HepG2 (cell line): Measurements from ENCODE around the gene CD44. TPM values are rescaled to one million over a fixed set of nuclear protein-coding genes. Genes with fewer than 3 reads are reported as not detected.

ENCODE experiments used
- ATAC-seq: fragments of 200-7000 bp; cut with Tn5 transposase; 3 replicates; pipeline ENCODE4 v1.9.1; 2020; ENCODE audit warnings: mild to moderate bottlenecking, moderate library complexity
- BruUV-seq: library from RNA; stranded (reverse); fragments of 400-500 nt; replicated peaks from 2 replicates; lab custom pipeline; 2021; lab: Mats Ljungman, UMichigan
- CTCF ChIA-PET: fragments of 300-600 bp; formaldehyde crosslinking; extraction: SDS; loops from one replicate; lab custom pipeline; 2021; ENCODE audit warnings: low total read pairs, inconsistent platforms, low intra/inter-chr PET ratio; lab: Yijun Ruan, JAX
- POLR2A ChIA-PET: fragments of 350-600 bp; sonication (Branson Sonifier 250); formaldehyde crosslinking; loops from one replicate; lab custom pipeline; 2020; ENCODE audit warnings: antibody characterized with exemption, inconsistent platforms; lab: Yijun Ruan, JAX
- DNase-seq: peaks from one replicate; pipeline ENCODE4 v3.0.0-alpha.2; 2015; ENCODE audit warnings: low spot score
- FAIRE-seq: peaks from 3 replicates; lab custom pipeline; 2011; peaks lifted over from hg19 to GRCh38; lab: Jason Lieb, UNC
- H2AFZ ChIP-seq: one replicate; pipeline ENCODE4 v1.6.1; 2011; ENCODE audit warnings: low read length, inconsistent platforms
- H3K27ac ChIP-seq: fragments of 300-600 bp; 3 replicates; pipeline ENCODE4 v1.8.0; 2011; ENCODE audit warnings: mixed run types, mild to moderate bottlenecking, mixed read lengths, low read length, inconsistent platforms; ENCODE audit not compliant: insufficient read depth; ENCODE audit errors: extremely low read length
- H3K27me3 ChIP-seq, 2 experiments: fragments of 200-600 bp in 1 of 2; 2 replicates in 1 of 2; 3 replicates in 1 of 2; pipeline versions ENCODE4 v1.6.0 to v1.8.0; 2011; ENCODE audit warnings: low read length in 2 of 2, mild to moderate bottlenecking in 2 of 2, moderate library complexity in 2 of 2, inconsistent platforms in 1 of 2; ENCODE audit not compliant: insufficient read depth in 2 of 2, control insufficient read depth in 1 of 2
- H3K36me3 ChIP-seq, 2 experiments: fragments of 200-600 bp in 1 of 2; replicated peaks in 1 of 2; 2 replicates in 1 of 2; 3 replicates in 1 of 2; pipeline versions ENCODE4 v1.5.1 to v1.8.0; 2011; ENCODE audit warnings: low read length in 2 of 2, inconsistent platforms in 1 of 2; ENCODE audit not compliant: insufficient read depth in 2 of 2, control insufficient read depth in 1 of 2
- H3K4me1 ChIP-seq: 2 replicates; pipeline ENCODE4 v1.5.1; 2012; ENCODE audit warnings: low read length, inconsistent platforms; ENCODE audit not compliant: insufficient read depth
- H3K4me2 ChIP-seq: 2 replicates; pipeline ENCODE4 v1.6.0; 2011; ENCODE audit warnings: low read depth, low read length, inconsistent platforms
- H3K4me3 ChIP-seq, 3 experiments: fragments of 200-600 bp in 1 of 3; sonication (generic), shearing (Covaris generic) in 1 of 3; replicated peaks in 1 of 3; 2 replicates each; pipeline ENCODE4 v1.5.1; 2011 to 2016; ENCODE audit warnings: low read length in 3 of 3, inconsistent platforms in 2 of 3, low read depth in 2 of 3, mild to moderate bottlenecking in 2 of 3, control low read depth in 1 of 3, mixed read lengths in 1 of 3; ENCODE audit not compliant: insufficient read depth in 1 of 3
- H3K79me2 ChIP-seq: one replicate; pipeline ENCODE4 v1.6.1; 2011; ENCODE audit warnings: low read length, inconsistent platforms; ENCODE audit not compliant: insufficient read depth
- H3K9ac ChIP-seq: 2 replicates; pipeline ENCODE4 v1.6.0; 2011; ENCODE audit warnings: mild to moderate bottlenecking, low read depth, low read length, inconsistent platforms; ENCODE audit not compliant: insufficient read depth
- H3K9me3 ChIP-seq: 2 replicates; pipeline ENCODE4 v1.5.1; 2012; ENCODE audit warnings: mild to moderate bottlenecking, low read length
- H4K20me1 ChIP-seq: 2 replicates; pipeline ENCODE4 v1.6.0; 2011; ENCODE audit warnings: inconsistent platforms, mild to moderate bottlenecking, low read length, moderate library complexity; ENCODE audit not compliant: insufficient read depth
- CENPT ChIP-seq: sonication (generic); formaldehyde crosslinking; IDR thresholded peaks from 2 replicates; pipeline ENCODE4 v1.8.0; 2022; ENCODE audit warnings: low read depth, mild to moderate bottlenecking, moderate library complexity, missing genetic modification reagents
- CENPX ChIP-seq: sonication (generic); formaldehyde crosslinking; IDR thresholded peaks from 2 replicates; pipeline ENCODE4 v1.9.0; 2021; ENCODE audit warnings: mild to moderate bottlenecking, missing genetic modification reagents, moderate library complexity
- FOSL2 ChIP-seq: sonication (generic); formaldehyde crosslinking; IDR thresholded peaks from 2 replicates; pipeline ENCODE4 v1.4.0; 2020; ENCODE audit warnings: missing genetic modification reagents
- MTF1 ChIP-seq: sonication (generic); formaldehyde crosslinking; IDR thresholded peaks from 2 replicates; pipeline ENCODE4 v1.5.0; 2020; ENCODE audit warnings: missing genetic modification reagents
- PHF20 ChIP-seq: sonication (generic); formaldehyde crosslinking; IDR thresholded peaks from 2 replicates; pipeline ENCODE4 v1.5.0; 2020; ENCODE audit warnings: mild to moderate bottlenecking, missing genetic modification reagents
- SUZ12 ChIP-seq: fragments of 150-350 bp; IDR thresholded peaks from 2 replicates; pipeline ENCODE4 v1.6.1; 2014; ENCODE audit warnings: low read depth, low read length
- ZNF672 ChIP-seq: sonication (generic); formaldehyde crosslinking; IDR thresholded peaks from 2 replicates; pipeline ENCODE4 v1.8.1; 2022; ENCODE audit warnings: missing genetic modification reagents
- ZNF800 ChIP-seq: sonication (generic); formaldehyde crosslinking; IDR thresholded peaks from 2 replicates; pipeline ENCODE4 v1.4.0; 2020; ENCODE audit warnings: missing genetic modification reagents
- WGBS: methylation state at CpG from one replicate; pipeline ENCODE4 v1.1.6; 2017; ENCODE audit warnings: low lambda C conversion rate; 5-methylcytosine and 5-hydroxymethylcytosine counted together
- in situ Hi-C: cut with HindIII; loops from 2 replicates; pipeline ENCODE4 v1.10.0; 2017; ENCODE audit warnings: low pct_unique_long_range_greater_than_20kb; ENCODE audit not compliant: extremely low pct_ligation_motif_present
- intact Hi-C: fragments of 100-400 bp; cut with micrococcal nuclease; formaldehyde crosslinking; loops from one replicate; pipeline ENCODE4 v1.10.0; 2022; ENCODE audit not compliant: unreplicated experiment
- polyA plus RNA-seq, 8 experiments: library from polyadenylated mRNA; depleted of rRNA in 3 of 8; stranded (reverse) in 7 of 8; unstranded in 1 of 8; fragments of >200 nt; fragmentation: Illumina TruSeq in 4 of 8; extraction: Trizol in 4 of 8; gene quantifications; 2 replicates each; pipeline versions ENCODE4 v1.2.1 to v1.2.3, GENCODE V29; 2011 to 2016; ENCODE audit warnings: low read depth in 4 of 8, missing spikeins in 1 of 8, mixed read lengths in 1 of 8; ENCODE audit not compliant: insufficient read depth in 1 of 8
- total RNA-seq, 5 experiments: library from RNA; depleted of rRNA; stranded (reverse); fragments of >200 nt; fragmentation: Illumina TruSeq; extraction: Trizol; gene quantifications; 2 replicates each; pipeline ENCODE4 v1.2.3, GENCODE V29; 2016; ENCODE audit warnings: low read depth in 1 of 5

CD44 gene
- total and polyA plus RNA-seq, 2 of the 13 experiments (the other 11 are each of a cell fraction or from before 2014, with no cell fraction given), result 0.02 to 0.11 TPM

GRCh38 chr11:35098855-35099254, 40.1 kb upstream of the CD44 start:
- intact Hi-C loops, result no loop called here
- in situ Hi-C loops, result no loop called here
- FAIRE-seq (no peak), ATAC-seq (no peak), DNase-seq (no peak)
- POLR2A ChIA-PET, result no interaction called here
- no peaks in the 10 kb centered on the region for H3K79me2 ChIP-seq
- no peaks in the 10 kb centered on the region for H4K20me1 ChIP-seq
- CTCF ChIA-PET, result no interaction called here
- no peaks in the 10 kb centered on the region for H3K36me3 ChIP-seq
- H3K4me3 ChIP-seq, result no peak overlapping the region
- peaks cover 8% of the 10 kb centered on the region; the same call in 1 of the 2 replicates for H3K4me1 ChIP-seq
- H3K27ac ChIP-seq, result no peak overlapping the region
- no peak overlapping the region for H3K4me2 ChIP-seq
- 39% methylated on average over 5 of the region's 5 CpGs for WGBS
- H2AFZ ChIP-seq, result no peak overlapping the region
- TF ChIP-seq ZNF672 (CRISPR knock-in tag), result no peak
- no peak overlapping the region for H3K9ac ChIP-seq
- H3K9me3 ChIP-seq, result no peaks in the 10 kb centered on the region
- peaks cover 0 to 5% of the 10 kb centered on the region in 2 experiments; a peak in 1 of 5 replicates for H3K27me3 ChIP-seq
- no TSS peak for BruUV-seq

DNA sequence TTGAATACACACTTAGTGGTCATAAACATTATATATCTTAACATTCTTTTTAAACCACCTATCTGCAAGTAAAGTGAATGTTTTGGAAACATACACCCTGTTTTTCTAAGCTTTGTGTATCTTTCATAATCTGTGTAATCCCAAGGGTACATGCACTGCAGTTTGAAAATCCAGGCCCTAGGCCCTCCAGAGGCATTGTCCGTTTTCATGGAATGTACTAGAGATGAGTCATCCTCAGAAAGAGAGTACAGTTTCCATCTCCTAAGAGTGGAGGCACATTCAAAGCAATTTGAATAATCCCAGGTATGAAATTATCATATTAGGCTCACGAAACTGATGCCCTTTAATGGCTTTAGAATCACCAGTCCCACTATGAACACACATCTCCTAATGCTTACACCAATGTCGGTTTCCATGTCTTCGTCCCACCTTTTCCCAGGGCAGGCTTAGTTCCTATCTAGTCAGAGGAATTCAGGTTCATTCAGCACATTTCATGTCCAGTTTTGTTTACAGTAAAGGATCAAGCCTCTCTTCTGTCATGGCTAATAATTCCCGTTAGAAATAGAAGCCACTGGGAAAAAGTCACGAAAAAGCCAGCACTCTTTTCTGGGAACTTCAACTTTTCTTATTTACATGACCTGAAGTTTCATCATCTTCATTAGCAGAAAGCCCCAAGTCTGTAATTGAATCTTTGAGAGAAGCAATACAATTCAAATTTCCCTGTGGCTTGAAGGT, 39.5 kb upstream of the CD44 start:
- FAIRE-seq, result no peak
- no peaks in the 10 kb centered on the region for H3K79me2 ChIP-seq
- H3K36me3 ChIP-seq, result no peaks in the 10 kb centered on the region
- no peak for TF ChIP-seq SUZ12
- no peak for TF ChIP-seq ZNF800 (CRISPR knock-in tag)
- no peak for TF ChIP-seq PHF20 (CRISPR knock-in tag)
- peak; percentile 56 for TF ChIP-seq FOSL2 (CRISPR knock-in tag)
- TF ChIP-seq CENPT (CRISPR knock-in tag), result no peak
- no peak for TF ChIP-seq CENPX
- TF ChIP-seq MTF1 (CRISPR knock-in tag), result no peak
- H3K4me1 ChIP-seq, result peaks cover 8% of the 10 kb centered on the region; the same call in 1 of the 2 replicates
- CTCF ChIA-PET, result no interaction called here
- no peak overlapping the region for H3K27ac ChIP-seq
- no peak overlapping the region for H2AFZ ChIP-seq
- POLR2A ChIA-PET, result no interaction called here
- 25% methylated on average over 6 of the region's 6 CpGs for WGBS
- BruUV-seq, result no TSS peak
- no peak; the same call in 2 of the 3 replicates for ATAC-seq
- no peaks in the 10 kb centered on the region for H3K9me3 ChIP-seq
- H3K9ac ChIP-seq, result no peak overlapping the region
- DNase-seq, result no peak
- H3K27me3 ChIP-seq, result peaks cover 0 to 5% of the 10 kb centered on the region in 2 experiments; a peak in 1 of 5 replicates
- H3K4me2 ChIP-seq, result no peak overlapping the region
- H4K20me1 ChIP-seq, result no peaks in the 10 kb centered on the region
- in situ Hi-C loops (no loop called here), intact Hi-C loops (no loop called here)
- H3K4me3 ChIP-seq, result no peak overlapping the region
